Measurements from ENCODE around the gene PRSS22.

Gene PRSS22

DNA sequence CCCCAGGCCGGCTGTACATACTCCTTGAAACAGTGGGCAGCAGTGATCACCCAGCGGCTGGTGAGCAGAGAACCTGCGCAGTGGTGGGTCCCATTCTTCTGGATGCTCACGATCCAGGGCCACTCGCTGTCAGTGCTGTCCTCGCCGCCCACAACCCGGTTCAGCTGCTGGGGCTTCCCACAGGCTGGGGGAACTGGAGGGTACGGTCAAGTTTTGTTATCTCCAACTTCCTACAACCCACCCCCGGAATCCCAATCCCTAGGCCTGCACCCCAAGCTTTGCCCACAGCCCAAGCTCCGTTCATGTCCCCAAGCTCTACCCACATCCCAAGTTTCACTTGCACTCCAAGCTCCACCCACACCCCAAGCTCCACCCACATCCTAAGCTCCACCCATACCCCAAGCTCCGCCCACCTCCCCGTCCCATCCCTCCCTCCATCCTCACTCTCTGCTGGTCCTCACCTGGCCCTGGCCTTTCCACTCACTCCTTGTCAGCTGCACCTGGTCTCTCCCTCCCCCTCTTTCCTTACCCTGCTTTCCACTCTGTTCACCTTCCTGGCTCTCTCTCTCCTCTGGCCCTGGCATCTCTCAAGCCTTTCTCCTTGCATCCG lies 1.8 kb downstream of the PRSS22 start:
- TF ChIP-seq, protein P1, sequence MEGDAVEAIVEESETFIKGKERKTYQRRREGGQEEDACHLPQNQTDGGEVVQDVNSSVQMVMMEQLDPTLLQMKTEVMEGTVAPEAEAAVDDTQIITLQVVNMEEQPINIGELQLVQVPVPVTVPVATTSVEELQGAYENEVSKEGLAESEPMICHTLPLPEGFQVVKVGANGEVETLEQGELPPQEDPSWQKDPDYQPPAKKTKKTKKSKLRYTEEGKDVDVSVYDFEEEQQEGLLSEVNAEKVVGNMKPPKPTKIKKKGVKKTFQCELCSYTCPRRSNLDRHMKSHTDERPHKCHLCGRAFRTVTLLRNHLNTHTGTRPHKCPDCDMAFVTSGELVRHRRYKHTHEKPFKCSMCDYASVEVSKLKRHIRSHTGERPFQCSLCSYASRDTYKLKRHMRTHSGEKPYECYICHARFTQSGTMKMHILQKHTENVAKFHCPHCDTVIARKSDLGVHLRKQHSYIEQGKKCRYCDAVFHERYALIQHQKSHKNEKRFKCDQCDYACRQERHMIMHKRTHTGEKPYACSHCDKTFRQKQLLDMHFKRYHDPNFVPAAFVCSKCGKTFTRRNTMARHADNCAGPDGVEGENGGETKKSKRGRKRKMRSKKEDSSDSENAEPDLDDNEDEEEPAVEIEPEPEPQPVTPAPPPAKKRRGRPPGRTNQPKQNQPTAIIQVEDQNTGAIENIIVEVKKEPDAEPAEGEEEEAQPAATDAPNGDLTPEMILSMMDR (IDR thresholded peaks at IDR 0.05; ENCODE audit: borderline replicate concordance, insufficient read depth, low read depth, low read length): no peak
- H3K4me3 ChIP-seq (ENCODE audit: low read depth, low read length): no peak overlapping the region

- H3K4me3 ChIP-seq (ENCODE audit: low read depth, low read length): no peak overlapping the region
- TF ChIP-seq, protein P1 (IDR thresholded peaks at IDR 0.05; ENCODE audit: borderline replicate concordance, insufficient read depth, low read depth, low read length): no peak
These were observed 2.4 kb downstream of the PRSS22 start for GRCh38 chr16:2855536-2855935.

GRCh38 chr16:2854700-2855309 lies 3.2 kb downstream of the PRSS22 start:
- H3K4me3 ChIP-seq (ENCODE audit: low read depth, low read length): no peak overlapping the region
- TF ChIP-seq, protein P1 (IDR thresholded peaks at IDR 0.05; ENCODE audit: borderline replicate concordance, insufficient read depth, low read depth, low read length): peak; percentile 45; the same call in 1 of the 2 replicates

GRCh38 chr16:2853531-2854073 lies 4.4 kb downstream of the PRSS22 start:
- H3K4me3 ChIP-seq (ENCODE audit: low read depth, low read length): no peak overlapping the region
- TF ChIP-seq, protein P1 (IDR thresholded peaks at IDR 0.05; ENCODE audit: borderline replicate concordance, insufficient read depth, low read depth, low read length): no peak

DNA sequence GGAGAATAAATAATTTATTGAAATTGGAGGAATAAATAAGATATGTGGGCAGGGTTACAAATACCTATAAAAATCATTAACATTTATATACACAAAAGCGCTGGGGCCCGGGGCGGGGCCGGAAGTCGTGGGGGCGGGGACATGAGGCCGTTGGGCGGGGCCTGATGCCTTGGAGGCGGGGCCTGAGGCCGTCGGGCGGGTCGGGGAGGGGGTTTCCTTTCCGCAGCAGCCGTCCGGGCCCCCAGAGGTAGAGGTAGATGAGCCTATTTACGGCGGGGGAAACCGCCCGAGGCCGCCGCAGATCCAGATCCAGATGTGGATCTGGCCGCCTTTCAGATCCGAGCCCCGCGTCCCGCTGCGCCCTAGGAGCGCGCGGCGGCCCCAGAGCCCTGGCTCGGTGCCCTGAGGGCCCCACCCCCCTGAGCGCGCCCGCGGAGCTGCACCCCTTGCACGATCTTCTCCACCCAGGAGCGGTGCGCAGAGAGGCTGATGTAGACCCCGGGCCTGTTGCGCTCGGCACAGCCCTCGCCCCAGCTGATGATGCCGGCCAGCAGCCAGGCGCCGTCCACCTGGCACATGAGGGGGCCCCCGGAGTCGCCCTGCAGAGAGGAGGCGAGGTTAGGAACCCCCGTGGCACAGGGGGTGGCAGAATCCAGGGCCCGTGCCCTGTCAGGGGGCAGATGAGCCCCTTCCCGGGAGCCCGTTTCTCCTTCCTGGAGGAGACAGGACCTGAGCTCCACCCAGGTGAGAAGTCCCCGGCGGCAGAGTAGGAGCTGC lies 5.1 kb downstream of the PRSS22 start:
- TF ChIP-seq, protein P1 (IDR thresholded peaks at IDR 0.05; ENCODE audit: borderline replicate concordance, insufficient read depth, low read depth, low read length): no peak
- H3K4me3 ChIP-seq (ENCODE audit: low read depth, low read length): no peak overlapping the region

GRCh38 chr16:2852003-2852730 lies 5.8 kb downstream of the PRSS22 start:
- H3K4me3 ChIP-seq (ENCODE audit: low read depth, low read length): no peak overlapping the region
- TF ChIP-seq, protein P1 (IDR thresholded peaks at IDR 0.05; ENCODE audit: borderline replicate concordance, insufficient read depth, low read depth, low read length): no peak

All from GM12875 (cell line).